Aorta (tissue), 5 donors: ENCODE results near the gene LYL1. TPM values are rescaled to one million over a fixed set of nuclear protein-coding genes. Genes with fewer than 3 reads are reported as not detected.
A peak's percentile ranks its signal among the peaks of the same experiment; 100 is the strongest.

Experiments used
- ATAC-seq: fragments of 200-7000 bp; cut with Tn5 transposase; one replicate; pipeline ENCODE4 v1.9.1; 2022; ENCODE audit warnings: moderate library complexity; ENCODE audit not compliant: low FRiP score
- DNase-seq, 2 donors: peaks; one replicate each; pipeline ENCODE4 v3.0.0-alpha.2; 2020
- H3K27ac ChIP-seq, 2 donors: one replicate each; pipeline ENCODE4 v1.5.1; 2013; ENCODE audit warnings: low read length in 2 of 2, mild to moderate bottlenecking in 2 of 2, moderate library complexity in 2 of 2, control low read depth in 1 of 2, inconsistent platforms in 1 of 2, low read depth in 1 of 2
- H3K27me3 ChIP-seq, 2 donors: one replicate each; pipeline ENCODE4 v1.6.1; 2013; ENCODE audit warnings: control low read depth in 1 of 2, low read length in 1 of 2, mild to moderate bottlenecking in 1 of 2, moderate library complexity in 1 of 2; ENCODE audit not compliant: insufficient read depth in 2 of 2, control insufficient read depth in 1 of 2
- H3K36me3 ChIP-seq, 2 donors: one replicate each; pipeline ENCODE4 v1.6.1; 2013; ENCODE audit warnings: control low read depth in 1 of 2, low read length in 1 of 2, mild to moderate bottlenecking in 1 of 2; ENCODE audit not compliant: insufficient read depth in 2 of 2, control insufficient read depth in 1 of 2
- H3K4me1 ChIP-seq, 2 donors: one replicate each; pipeline ENCODE4 v1.6.1; 2013; ENCODE audit warnings: low read length in 2 of 2, control low read depth in 1 of 2, mild to moderate bottlenecking in 1 of 2, moderate library complexity in 1 of 2; ENCODE audit not compliant: insufficient read depth in 2 of 2, control insufficient read depth in 1 of 2
- H3K4me3 ChIP-seq, 2 donors: one replicate each; pipeline ENCODE4 v1.5.1; 2013; ENCODE audit warnings: low read length in 2 of 2, control low read depth in 1 of 2, mild to moderate bottlenecking in 1 of 2
- H3K9me3 ChIP-seq: one replicate; pipeline ENCODE4 v1.6.1; 2013; ENCODE audit warnings: mild to moderate bottlenecking, low read length; ENCODE audit not compliant: control insufficient read depth
- WGBS, 2 donors: extraction: QIAGEN DNeasy Blood & Tissue Kit; methylation state at CpG; one replicate each; pipeline ENCODE4 v1.1.7; 2013; 5-methylcytosine and 5-hydroxymethylcytosine counted together
- intact Hi-C, 2 donors: fragments of 100-400 bp; cut with DNase I; formaldehyde crosslinking; loops; one replicate each; pipeline versions ENCODE4 v1.14.2 to v1.15.0; 2022
- polyA plus RNA-seq, 2 donors: library from polyadenylated mRNA; stranded (reverse); fragments of 200-250 nt; gene quantifications; one replicate each; pipeline ENCODE4 v1.2.3, GENCODE V29; 2013
- total RNA-seq, 2 donors: library from RNA; stranded (reverse); fragmentation: NEBNext Ultra II Directional; extraction: Animal tissue kit (Norgen Biotek cat#: 25700); gene quantifications; one replicate each; pipeline ENCODE4 v1.2.1, GENCODE V29; 2021
- donor health status: healthy with polysubstance abuse.
- donor health status: Bipolar disorder and iron deficiency.
- donor health status: DM: no; HTN: no; CAD: no.
- donor health status: DM: no; HTN: no; CAD: no.
- donor health status: DM: yes; HTN: yes; CAD: no.

Gene LYL1
- total and polyA plus RNA-seq, 4 donors = 7.3 to 28.6 (median 9.0) TPM

DNA sequence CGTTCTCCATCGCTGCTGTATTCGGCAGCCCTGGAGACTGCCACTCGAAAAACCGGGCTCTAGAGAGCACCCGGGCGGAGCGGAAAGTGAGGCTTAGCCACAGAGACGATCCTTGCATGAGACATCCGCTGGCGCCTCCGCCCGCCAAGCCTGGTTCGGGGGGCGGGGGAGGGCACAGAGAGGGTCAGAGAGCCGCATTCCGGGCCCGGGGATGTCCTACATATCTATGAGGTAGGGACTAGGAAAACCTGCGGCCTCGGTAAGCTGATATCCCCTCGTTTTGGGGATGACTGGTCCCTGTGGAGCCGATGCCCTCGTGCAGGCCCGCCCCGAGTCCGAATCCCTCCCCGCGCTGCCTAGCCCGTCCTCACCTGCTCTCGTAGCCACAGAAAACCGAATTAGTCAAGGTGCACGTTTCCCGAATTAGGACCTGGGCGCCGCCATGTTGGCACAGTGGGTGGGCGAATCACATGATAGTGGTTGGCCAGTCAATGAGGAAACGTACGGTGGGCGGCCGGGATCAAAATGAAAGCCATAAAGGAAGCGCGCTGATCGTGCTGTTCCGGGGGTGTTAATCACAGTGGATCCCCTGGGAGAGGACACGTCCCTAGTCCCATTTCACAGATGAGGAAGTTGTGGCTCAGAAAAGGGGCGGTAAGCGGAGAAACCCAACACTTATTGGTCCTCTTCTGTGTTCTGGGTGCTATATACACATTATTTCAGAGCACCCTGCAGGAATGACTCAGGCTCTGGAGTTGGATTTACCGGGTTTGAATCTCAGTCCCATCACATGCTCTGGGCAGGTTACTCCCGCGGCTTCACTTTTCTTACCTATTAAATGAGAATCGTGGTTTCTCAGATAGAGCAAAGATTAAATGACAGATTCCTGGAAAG, 13.9 kb upstream of the LYL1 start, which contains the start of gene TRMT1:
Gene TRMT1 (minus strand): TSS at position 459 of the 894 bp plus-strand sequence. CDS start 341 bp downstream, at position 118.
- intact Hi-C loops = loop anchor here in 1 of 2 donors (2.0 kb wide), 1 partner anchor 34 kb away; the partner anchor contains the start of genes IER2 and STX10
- H3K9me3 ChIP-seq = no peaks in the 10 kb centered on the region
- H3K4me3 ChIP-seq = peak within 1 kb of the TSS; percentile 48 to 63
- H3K36me3 ChIP-seq = peaks cover 0 to 3% of the 10 kb centered on the region in 2 donors
- peak; percentile 91 for ATAC-seq
- 0 to 1% methylated on average over 51 of the region's 51 CpGs for WGBS, 2 donors
- DNase-seq = peak; percentile 96 to 97
- peak within 1 kb of the TSS in 1 of 2 donors; percentile 14 for H3K27ac ChIP-seq
- no peaks in the 10 kb centered on the region for H3K27me3 ChIP-seq
- peaks cover 0 to 2% of the 10 kb centered on the region in 2 donors for H3K4me1 ChIP-seq

DNA sequence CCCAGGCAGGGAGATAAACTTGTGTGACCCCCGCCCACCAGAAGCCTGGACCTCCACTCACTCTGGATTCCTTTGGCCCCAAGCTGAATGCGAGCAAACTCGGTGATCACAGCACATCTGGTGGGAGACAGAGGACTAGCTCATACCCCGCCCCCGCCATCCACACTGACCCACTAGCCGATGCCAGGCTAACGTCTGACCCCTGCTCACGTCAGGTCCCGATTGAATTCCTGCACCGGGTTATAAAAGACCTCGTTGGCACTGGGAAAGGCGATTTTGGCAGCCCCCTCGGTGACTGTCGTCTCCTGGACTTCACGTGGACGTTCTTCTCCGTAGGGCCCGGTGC, 13.3 kb upstream of the LYL1 start:
- ATAC-seq (no peak), DNase-seq (no peak)
- Histone ChIP-seq H3K4me3 (peak overlapping the region; percentile 48 to 63), H3K4me1 (peaks cover 0 to 2% of the 10 kb centered on the region in 2 donors), H3K36me3 (peaks cover 0 to 3% of the 10 kb centered on the region in 2 donors), H3K27ac (no peak overlapping the region), H3K27me3 (no peaks in the 10 kb centered on the region), H3K9me3 (no peaks in the 10 kb centered on the region)
- intact Hi-C loops = loop anchor here in 1 of 2 donors (2.0 kb wide), 1 partner anchor 35 kb away; the partner anchor contains the start of genes IER2 and STX10
- 1% methylated on average over 18 of the region's 18 CpGs for WGBS, 2 donors

GRCh38 chr19:13112555-13112954, 9.9 kb upstream of the LYL1 start:
- Histone ChIP-seq H3K4me1 (no peaks in the 10 kb centered on the region), H3K9me3 (no peaks in the 10 kb centered on the region), H3K27me3 (no peaks in the 10 kb centered on the region), H3K4me3 (no peak overlapping the region), H3K27ac (no peak overlapping the region), H3K36me3 (peaks cover 0 to 3% of the 10 kb centered on the region in 2 donors)
- intact Hi-C loops = no loop called here
- no peak for DNase-seq
- 90 to 93% methylated on average over 9 to 10 of the region's 10 CpGs for WGBS, 2 donors
- ATAC-seq = no peak

DNA sequence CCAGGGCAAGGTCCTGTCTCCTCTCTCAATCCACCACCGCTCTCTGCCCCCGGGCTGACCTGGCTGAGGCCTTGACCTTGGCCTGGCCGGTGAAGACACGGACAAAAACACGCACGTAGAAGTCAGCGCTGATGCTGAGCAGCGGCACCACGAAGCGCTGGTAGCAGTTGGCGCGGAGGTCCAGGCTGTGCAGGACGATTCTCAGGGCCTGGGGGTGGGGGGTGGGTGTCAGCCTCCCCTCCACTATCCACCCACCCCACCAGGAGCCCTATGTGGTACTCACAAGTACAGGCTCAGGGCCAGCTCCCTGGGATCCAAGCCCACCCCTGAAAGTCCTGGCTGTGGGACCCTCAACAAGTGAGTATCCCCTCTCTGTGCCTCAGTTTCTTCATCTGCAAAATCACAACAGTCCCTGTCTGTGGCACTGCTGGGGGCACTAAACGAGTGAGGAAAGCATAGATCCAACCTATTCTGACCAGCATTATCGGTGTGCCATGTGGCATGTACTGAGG, 7.5 kb upstream of the LYL1 start:
- intact Hi-C loops = no loop called here
- Histone ChIP-seq H3K4me1 (no peaks in the 10 kb centered on the region), H3K36me3 (peaks cover 0 to 3% of the 10 kb centered on the region in 2 donors), H3K27me3 (no peaks in the 10 kb centered on the region), H3K9me3 (no peaks in the 10 kb centered on the region), H3K4me3 (no peak overlapping the region), H3K27ac (no peak overlapping the region)
- ATAC-seq (no peak), DNase-seq (no peak)
- 88 to 90% methylated on average over 15 of the region's 15 CpGs for WGBS, 2 donors

DNA sequence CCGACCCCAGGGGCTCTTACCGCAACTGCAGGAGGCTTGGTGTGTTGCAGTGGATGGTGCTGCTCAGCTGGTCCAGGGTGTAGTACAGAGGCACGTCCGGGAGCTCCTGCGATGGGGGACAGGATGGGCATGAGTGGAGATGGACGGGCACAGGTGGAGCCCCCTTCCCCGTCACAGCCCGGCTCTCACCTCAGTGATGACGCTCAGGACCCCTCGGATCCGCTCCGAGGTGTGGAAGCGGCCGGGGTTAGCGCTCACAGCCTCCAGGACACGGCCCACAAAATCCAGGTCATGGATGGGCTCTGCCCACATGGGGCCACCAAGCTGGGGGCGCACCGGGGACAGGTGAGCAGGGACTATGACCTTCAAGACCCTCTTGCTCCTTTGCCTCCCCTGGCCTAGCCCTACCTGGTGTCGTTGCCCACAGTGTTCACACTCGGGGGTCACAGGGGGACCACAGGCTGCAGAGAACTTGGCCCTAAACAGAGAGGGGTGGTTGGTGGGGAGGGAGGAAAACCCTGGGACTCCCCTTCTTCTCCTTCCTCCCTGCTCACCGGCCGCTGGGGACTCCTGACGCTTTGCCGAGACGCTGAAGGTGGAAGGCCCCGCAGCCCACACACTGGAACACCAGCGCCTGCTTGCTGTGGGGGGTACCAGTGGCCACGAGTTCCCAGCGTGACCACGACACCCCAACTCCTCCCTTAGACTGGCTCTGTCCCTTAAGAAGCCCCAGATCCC, 6.9 kb upstream of the LYL1 start:
- H3K4me1 ChIP-seq = no peaks in the 10 kb centered on the region
- 91 to 92% methylated on average over 26 to 30 of the region's 30 CpGs for WGBS, 2 donors
- intact Hi-C loops = no loop called here
- no peak overlapping the region for H3K27ac ChIP-seq
- ATAC-seq (no peak), DNase-seq (peak in 1 of 2 donors; percentile 45)
- H3K4me3 ChIP-seq = no peak overlapping the region
- H3K36me3 ChIP-seq = peaks cover 0 to 3% of the 10 kb centered on the region in 2 donors
- no peaks in the 10 kb centered on the region for H3K27me3 ChIP-seq
- no peaks in the 10 kb centered on the region for H3K9me3 ChIP-seq

DNA sequence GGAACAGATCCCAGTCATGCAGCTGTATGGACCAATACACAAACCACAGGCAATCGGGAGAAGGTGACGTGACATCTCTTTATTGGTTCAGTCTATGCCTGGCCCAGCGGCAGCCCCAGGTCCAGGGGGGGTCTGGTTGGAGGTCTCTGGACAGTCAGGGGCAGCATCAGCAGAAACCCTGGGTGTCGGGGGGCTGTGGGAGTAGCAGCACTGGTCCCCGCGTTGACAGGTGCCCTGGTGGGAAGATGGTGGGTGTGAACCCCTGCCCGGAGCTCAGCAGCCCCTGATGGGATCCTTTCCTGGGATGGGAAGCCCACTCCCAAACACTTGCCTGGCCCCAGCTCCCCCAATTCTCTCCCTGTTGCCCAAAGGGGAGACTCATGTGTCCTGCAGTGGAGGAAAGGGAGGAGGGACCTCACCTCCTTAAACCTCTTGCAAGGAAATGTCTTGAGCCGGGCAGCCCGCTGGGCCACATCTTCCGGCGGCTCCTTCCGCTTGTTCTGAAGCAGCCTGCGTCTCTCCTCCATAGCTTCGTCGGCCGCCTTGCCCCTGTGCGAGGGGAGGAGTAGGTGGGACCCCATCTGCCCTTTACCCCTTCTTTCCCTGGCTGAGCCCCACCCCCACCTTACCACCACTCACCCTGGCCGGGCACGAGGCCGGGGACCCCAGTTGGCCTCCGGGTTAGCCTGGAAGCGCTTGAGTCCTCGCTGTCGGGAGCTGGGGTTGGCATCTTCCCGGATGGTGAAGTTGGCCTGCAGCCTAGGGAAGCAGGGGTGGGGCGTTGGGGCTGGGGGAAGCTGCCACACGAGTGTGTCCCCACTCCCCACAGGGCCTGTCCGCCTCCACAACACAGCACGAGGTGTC, 2.4 kb upstream of the LYL1 start:
- Histone ChIP-seq H3K9me3 (no peaks in the 10 kb centered on the region), H3K4me3 (no peak overlapping the region), H3K27me3 (no peaks in the 10 kb centered on the region), H3K4me1 (no peaks in the 10 kb centered on the region), H3K36me3 (no peaks in the 10 kb centered on the region), H3K27ac (no peak overlapping the region)
- intact Hi-C loops = no loop called here
- peak; percentile 0 for ATAC-seq
- DNase-seq = no peak
- 74 to 78% methylated on average over 29 of the region's 29 CpGs for WGBS, 2 donors

GRCh38 chr19:13104360-13104847, 1.7 kb upstream of the LYL1 start:
- ATAC-seq (peak; percentile 23), DNase-seq (peak; percentile 81 to 88)
- Histone ChIP-seq H3K9me3 (no peaks in the 10 kb centered on the region), H3K4me3 (no peak overlapping the region), H3K27ac (no peak overlapping the region), H3K4me1 (no peaks in the 10 kb centered on the region), H3K27me3 (no peaks in the 10 kb centered on the region), H3K36me3 (no peaks in the 10 kb centered on the region)
- WGBS, 2 donors = 34 to 36% methylated on average over 27 to 33 of the region's 33 CpGs
- intact Hi-C loops = no loop called here
